Heart right ventricle (tissue), 16 donors: ENCODE data around the gene PRR16. TPM values are rescaled to one million over a fixed set of nuclear protein-coding genes. Genes with fewer than 3 reads are reported as not detected.
A peak's percentile ranks its signal among the peaks of the same experiment; 100 is the strongest.

Experiments
- ATAC-seq, 8 donors: fragments of 200-7000 bp; cut with Tn5 transposase; one replicate each; pipeline ENCODE4 v1.9.1; 2020; ENCODE audit warnings: mild to moderate bottlenecking in 8 of 8, moderate library complexity in 8 of 8, moderate number of reproducible peaks in 1 of 8
- DNase-seq, 2 donors: peaks; one replicate each; pipeline ENCODE4 v3.0.0-alpha.2; 2020
- H3K27ac ChIP-seq, 10 donors: fragments of 200-600 bp; sonication (generic) in 2 of 10; one replicate each; pipeline versions ENCODE4 v1.5.0 to v1.8.0; 2020 to 2022; ENCODE audit warnings: mild to moderate bottlenecking in 3 of 10
- H3K27me3 ChIP-seq, 7 donors: fragments of 200-600 bp; one replicate each; pipeline ENCODE4 v1.8.0; 2021 to 2022; ENCODE audit warnings: mild to moderate bottlenecking in 2 of 7
- H3K36me3 ChIP-seq, 9 donors: fragments of 200-600 bp; sonication (generic) in 1 of 9; one replicate each; pipeline versions ENCODE4 v1.5.0 to v1.8.0; 2020 to 2022; ENCODE audit warnings: mild to moderate bottlenecking in 2 of 9
- H3K4me1 ChIP-seq, 9 donors: fragments of 200-600 bp; sonication (generic) in 1 of 9; one replicate each; pipeline versions ENCODE4 v1.5.0 to v1.8.0; 2020 to 2022; ENCODE audit warnings: mild to moderate bottlenecking in 4 of 9
- H3K4me3 ChIP-seq, 10 donors: fragments of 200-600 bp; sonication (generic) in 2 of 10; one replicate each; pipeline versions ENCODE4 v1.5.0 to v1.8.0; 2020 to 2022; ENCODE audit warnings: mild to moderate bottlenecking in 7 of 10, moderate library complexity in 2 of 10
- H3K9me3 ChIP-seq, 11 donors: fragments of 200-600 bp in 10 of 11; sonication (generic) in 2 of 11; one replicate each; pipeline versions ENCODE4 v1.5.0 to v1.8.0; 2013 to 2022; ENCODE audit warnings: mild to moderate bottlenecking in 2 of 11, control low read depth in 1 of 11, moderate library complexity in 1 of 11
- CTCF ChIP-seq, 9 donors: fragments of 200-600 bp; sonication (generic) in 2 of 9; IDR thresholded peaks; one replicate each; pipeline versions ENCODE4 v1.5.0 to v1.8.0; 2021 to 2022; ENCODE audit warnings: antibody characterized with exemption in 9 of 9, mild to moderate bottlenecking in 5 of 9, moderate library complexity in 1 of 9
- WGBS, 2 donors: extraction: QIAGEN DNeasy Blood & Tissue Kit; methylation state at CpG; one replicate each; pipeline ENCODE4 v1.1.7; 2013; ENCODE audit warnings: inconsistent platforms in 1 of 2; 5-methylcytosine and 5-hydroxymethylcytosine counted together
- intact Hi-C, 10 donors: fragments of 100-400 bp; cut with DNase I; formaldehyde crosslinking; loops; one replicate each; pipeline versions ENCODE4 v1.11.1 to v1.14.2; 2022
- polyA plus RNA-seq, 2 donors: library from polyadenylated mRNA; stranded (reverse); fragments of 200-250 nt; gene quantifications; one replicate each; pipeline ENCODE4 v1.2.3, GENCODE V29; 2013
- total RNA-seq, 10 donors: library from RNA; stranded (reverse); fragmentation: NEBNext Ultra II Directional in 3 of 10; extraction: Animal tissue kit (Norgen Biotek cat#: 25700) in 3 of 10; gene quantifications; one replicate each; pipeline versions ENCODE4 v1.2.1 to v1.2.4, GENCODE V29; 2021 to 2023
- donor health status: Arrhythmogenic right ventricular cardiomyopathy.
- donor health status: ischemic (EF 13 %, LVEDD 7.1; RV severe dilation, severe dysfunction).
- donor health status: healthy with polysubstance abuse.
- donor health status: DM: no; HTN: yes; CAD: no.
- donor health status: DM: no; HTN: no; CAD: no.
- donor health status: ischemic (EF 25% LVEDD 6.9; RV normal size, moderate dysfunction).
- donor health status: ischemic (EF 25% LVEDD 5.7; RV mildly dilated, moderate dysfunction).
- donor health status: healthy.
- donor health status: DM: yes; HTN: yes; CAD: no.
- donor health status: Ischemic cardiomyopathy.
- donor health status: ischemic (EF 35%, LVEDD 5.7; RV mildly dilated, moderate dysfunction).
- donor health status: nonischemic (EF 11% LVEDD 7.7; RV severe dilation, severe dysfunction).
- donor health status: DM: yes; HTN: yes; CAD: no.
- donor health status: PGD.
- donor health status: ischemic (EF 29% LVEDD 5.4; RV normal size, mild dysfunction).
- donor health status: nonischemic (EF 23%, LVEDD 6.1; RV moderate dilation, normal function).

PRR16 gene
- total and polyA plus RNA-seq, 12 donors: 5.3 to 22.9 (median 10.4) TPM

- H3K27ac ChIP-seq: peak overlapping the region in 9 of 10 donors; percentile 25 to 89 (median 82)
- WGBS, 2 donors: 47 to 59% methylated on average over 4 of the region's 4 CpGs
- DNase-seq (no peak), ATAC-seq (no peak)
- no peaks in the 10 kb centered on the region for H3K36me3 ChIP-seq
- TF ChIP-seq CTCF (IDR thresholded peaks at IDR 0.05): no peak
- intact Hi-C loops: loop anchor here in 5 of 10 donors (10.0 kb wide), 6 partner anchors 212 to 502 kb away; no protein-coding TSS in a partner anchor
- no peaks in the 10 kb centered on the region for H3K9me3 ChIP-seq
- peak overlapping the region in 8 of 10 donors; percentile 64 to 85 (median 75) for H3K4me3 ChIP-seq
- H3K4me1 ChIP-seq: peaks cover 0 to 27% (median 20%) of the 10 kb centered on the region in 9 donors
- H3K27me3 ChIP-seq: peaks cover 0 to 41% (median 0%) of the 10 kb centered on the region in 7 donors
These were observed 2.4 kb downstream of the PRR16 start for GRCh38 chr5:120466341-120467006.

DNA sequence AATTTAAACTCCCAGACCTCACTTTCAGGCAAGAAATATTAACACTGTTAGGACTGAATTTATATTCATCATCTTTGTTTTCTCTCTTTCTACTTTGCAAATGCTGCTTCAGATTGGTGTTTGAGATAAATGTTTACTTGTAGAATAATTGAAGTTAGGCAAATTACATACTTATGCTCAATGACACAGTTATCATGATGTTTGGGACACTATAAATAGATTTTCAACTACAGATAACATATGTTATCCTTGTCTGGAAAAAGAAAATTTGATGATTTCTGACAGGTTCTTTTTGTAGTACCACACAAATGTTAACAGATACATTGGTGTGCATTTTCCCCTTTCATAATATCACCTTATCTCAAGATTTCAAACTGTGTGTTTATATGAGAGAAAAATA is 7.9 kb downstream of the PRR16 start:
- Histone ChIP-seq H3K9me3 (no peaks in the 10 kb centered on the region), H3K4me1 (peaks cover 0 to 33% (median 8%) of the 10 kb centered on the region in 9 donors), H3K4me3 (no peak overlapping the region), H3K27ac (no peak overlapping the region), H3K27me3 (peaks cover 0 to 4% (median 0%) of the 10 kb centered on the region in 7 donors), H3K36me3 (no peaks in the 10 kb centered on the region)
- ATAC-seq (no peak), DNase-seq (no peak)
- no peak for TF ChIP-seq CTCF (IDR thresholded peaks at IDR 0.05)
- intact Hi-C loops: no loop called here

DNA sequence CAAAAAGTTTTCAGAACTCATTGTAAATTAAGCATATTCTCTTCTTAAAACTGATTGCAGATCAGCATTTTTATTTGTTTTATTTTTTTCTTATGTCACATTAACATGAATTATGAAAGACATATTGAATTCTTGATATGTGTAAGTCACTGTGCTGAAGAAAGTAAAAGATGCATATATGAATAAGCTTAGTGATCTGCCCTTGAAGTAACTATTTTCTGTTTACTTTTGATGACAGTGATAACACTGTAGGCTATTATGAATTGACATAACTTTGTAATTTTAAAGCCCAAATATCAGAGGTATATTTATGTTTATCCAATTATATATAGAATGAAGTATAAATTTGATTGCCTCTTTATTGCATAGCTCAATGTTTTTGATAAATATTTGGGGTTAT is 8.8 kb downstream of the PRR16 start:
- Histone ChIP-seq H3K27ac (no peak overlapping the region), H3K4me1 (peaks cover 0 to 30% (median 8%) of the 10 kb centered on the region in 9 donors), H3K36me3 (no peaks in the 10 kb centered on the region), H3K9me3 (no peaks in the 10 kb centered on the region), H3K4me3 (no peak overlapping the region), H3K27me3 (peaks cover 0 to under 1% (median 0%) of the 10 kb centered on the region in 7 donors)
- no peak for TF ChIP-seq CTCF (IDR thresholded peaks at IDR 0.05)
- intact Hi-C loops: no loop called here
- no peak for DNase-seq
- no peak for ATAC-seq

DNA sequence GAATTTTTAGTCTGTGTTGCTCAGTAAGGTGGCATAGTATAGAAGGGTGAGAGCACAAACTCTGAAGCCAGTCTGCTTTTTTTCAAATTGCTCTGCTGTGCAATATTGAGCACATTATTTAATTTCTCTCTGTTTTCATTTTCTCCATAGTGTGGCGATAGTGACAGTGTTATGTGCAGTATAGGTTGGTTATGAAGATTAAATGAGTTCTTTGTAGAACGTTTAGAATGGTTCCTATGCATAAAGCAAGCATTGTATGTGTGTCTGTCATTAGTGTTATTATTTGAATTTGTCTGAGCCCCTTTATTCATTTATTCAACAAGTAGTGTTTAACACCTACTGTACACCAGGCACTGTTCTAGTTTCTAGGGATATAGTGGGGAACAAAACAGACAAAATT is 9.2 kb downstream of the PRR16 start:
- no peaks in the 10 kb centered on the region for H3K36me3 ChIP-seq
- TF ChIP-seq CTCF (IDR thresholded peaks at IDR 0.05): no peak
- H3K27ac ChIP-seq: no peak overlapping the region
- DNase-seq (no peak), ATAC-seq (no peak)
- no peaks in the 10 kb centered on the region for H3K27me3 ChIP-seq
- no peaks in the 10 kb centered on the region for H3K9me3 ChIP-seq
- H3K4me3 ChIP-seq: no peak overlapping the region
- peaks cover 0 to 25% (median 6%) of the 10 kb centered on the region in 9 donors for H3K4me1 ChIP-seq
- WGBS, 2 donors: 69 to 75% methylated on average over 2 of the region's 2 CpGs
- intact Hi-C loops: no loop called here
